ENCODE data around the gene TMF1.

GRCh38 chr3:69099576-69099975 is 47.4 kb upstream of the TMF1 start:
- TF ChIP-seq CTCF (IDR thresholded peaks at IDR 0.05) (no peak), POLR2A (IDR thresholded peaks at IDR 0.05) (no peak)
